H9 (cell line): Measurements from ENCODE around the gene EPHA2. TPM values are rescaled to one million over a fixed set of nuclear protein-coding genes. Genes with fewer than 3 reads are reported as not detected.

ENCODE experiments used
- DNase-seq: peaks from one replicate; pipeline ENCODE4 v3.0.0-alpha.2; 2017
- H2AFZ ChIP-seq: one replicate; pipeline ENCODE4 v1.6.1; 2013; ENCODE audit warnings: mild to moderate bottlenecking, low read length, control low read depth, moderate library complexity
- H2AK5ac ChIP-seq: 2 replicates; pipeline ENCODE4 v1.6.1; 2013; ENCODE audit warnings: low read length, control low read depth, mixed read lengths; ENCODE audit not compliant: insufficient read length
- H2BK120ac ChIP-seq: one replicate; pipeline ENCODE4 v1.6.1; 2013; ENCODE audit warnings: low read depth, mild to moderate bottlenecking, low read length, control low read depth, inconsistent platforms; ENCODE audit not compliant: poor library complexity, severe bottlenecking
- H2BK12ac ChIP-seq: 2 replicates; pipeline ENCODE4 v1.6.1; 2013; ENCODE audit warnings: low read length, control low read depth, mixed read lengths, low read depth; ENCODE audit not compliant: insufficient read length
- H2BK15ac ChIP-seq: 2 replicates; pipeline ENCODE4 v1.6.1; 2013; ENCODE audit warnings: low read depth, low read length, control low read depth
- H2BK20ac ChIP-seq: one replicate; pipeline ENCODE4 v1.6.1; 2013; ENCODE audit warnings: low read depth, mild to moderate bottlenecking, low read length, control low read depth, inconsistent platforms; ENCODE audit not compliant: poor library complexity, severe bottlenecking
- H2BK5ac ChIP-seq: 2 replicates; pipeline ENCODE4 v1.6.1; 2013; ENCODE audit warnings: low read length, control low read depth, mixed read lengths; ENCODE audit not compliant: insufficient read length
- H3K14ac ChIP-seq: 2 replicates; pipeline ENCODE4 v1.6.1; 2013; ENCODE audit warnings: low read length, control low read depth; ENCODE audit not compliant: insufficient read depth
- H3K18ac ChIP-seq: 2 replicates; pipeline ENCODE4 v1.6.1; 2013; ENCODE audit warnings: low read depth, mild to moderate bottlenecking, mixed read lengths, low read length, control low read depth; ENCODE audit not compliant: insufficient read length
- H3K23ac ChIP-seq: 2 replicates; pipeline ENCODE4 v1.6.1; 2013; ENCODE audit warnings: low read length, control low read depth, mixed read lengths, low read depth; ENCODE audit not compliant: insufficient read length
- H3K23me2 ChIP-seq: 2 replicates; pipeline ENCODE4 v1.6.1; 2013; ENCODE audit warnings: low read depth, mild to moderate bottlenecking, mixed read lengths, low read length, control low read depth; ENCODE audit not compliant: insufficient read length, poor library complexity, severe bottlenecking
- H3K27ac ChIP-seq: 2 replicates; pipeline ENCODE4 v1.5.1; 2013; ENCODE audit warnings: low read length, control low read depth, mixed read lengths, low read depth; ENCODE audit not compliant: insufficient read length
- H3K27me3 ChIP-seq: 2 replicates; pipeline ENCODE4 v1.6.1; 2013; ENCODE audit warnings: low read length, control low read depth, inconsistent platforms; ENCODE audit not compliant: insufficient read depth
- H3K4ac ChIP-seq: 2 replicates; pipeline ENCODE4 v1.6.1; 2013; ENCODE audit warnings: low read depth, mild to moderate bottlenecking, control low read depth, inconsistent platforms, low read length, moderate library complexity
- H3K4me1 ChIP-seq: 2 replicates; pipeline ENCODE4 v1.6.1; 2013; ENCODE audit warnings: low read length, control low read depth, inconsistent platforms; ENCODE audit not compliant: insufficient read depth
- H3K4me2 ChIP-seq: 2 replicates; pipeline ENCODE4 v1.6.1; 2013; ENCODE audit warnings: low read length, control low read depth, mixed read lengths; ENCODE audit not compliant: insufficient read length, insufficient read depth
- H3K56ac ChIP-seq: 2 replicates; pipeline ENCODE4 v1.6.1; 2013; ENCODE audit warnings: low read depth, mild to moderate bottlenecking, mixed read lengths, low read length, control low read depth; ENCODE audit not compliant: insufficient read length
- H3K79me1 ChIP-seq: 2 replicates; pipeline ENCODE4 v1.6.1; 2013; ENCODE audit warnings: low read depth, mild to moderate bottlenecking, moderate library complexity, low read length, control low read depth, inconsistent platforms; ENCODE audit not compliant: insufficient read depth, poor library complexity, severe bottlenecking
- H3K79me2 ChIP-seq: 2 replicates; pipeline ENCODE4 v1.6.1; 2013; ENCODE audit warnings: low read length, control low read depth, inconsistent platforms; ENCODE audit not compliant: insufficient read depth
- H3K9ac ChIP-seq: 2 replicates; pipeline ENCODE4 v1.6.1; 2013; ENCODE audit warnings: low read length, control low read depth, mixed read lengths; ENCODE audit not compliant: insufficient read length; ENCODE audit errors: extremely low read depth
- H3K9me3 ChIP-seq: one replicate; pipeline ENCODE4 v1.6.1; 2013; ENCODE audit warnings: low read depth, low read length, inconsistent platforms; ENCODE audit not compliant: control insufficient read depth
- H3T11ph ChIP-seq: one replicate; pipeline ENCODE4 v1.6.1; 2013; ENCODE audit warnings: mild to moderate bottlenecking, low read length, control low read depth, inconsistent platforms
- H4K20me1 ChIP-seq: one replicate; pipeline ENCODE4 v1.6.1; 2013; ENCODE audit not compliant: control insufficient read depth, insufficient read length, insufficient read depth
- H4K5ac ChIP-seq: 2 replicates; pipeline ENCODE4 v1.6.1; 2013; ENCODE audit warnings: low read depth, mild to moderate bottlenecking, mixed read lengths, low read length, control low read depth; ENCODE audit not compliant: insufficient read length
- H4K8ac ChIP-seq: replicated peaks from 2 replicates; pipeline ENCODE4 v1.6.1; 2013; ENCODE audit warnings: low read length, control low read depth, mixed read lengths, low read depth; ENCODE audit not compliant: insufficient read length
- H4K91ac ChIP-seq: 2 replicates; pipeline ENCODE4 v1.6.1; 2013; ENCODE audit warnings: low read depth, mild to moderate bottlenecking, moderate library complexity, mixed read lengths, low read length, control low read depth; ENCODE audit not compliant: insufficient read length
- H3K27ac Mint-ChIP-seq, 3 experiments: 2 replicates in 2 of 3; 3 replicates in 1 of 3; pipeline ENCODE4 v1.8.0; 2020 to 2021; ENCODE audit warnings: mixed read lengths in 3 of 3, mild to moderate bottlenecking in 1 of 3, moderate library complexity in 1 of 3
- H3K27me3 Mint-ChIP-seq: 2 replicates; pipeline ENCODE4 v1.8.0; 2021; ENCODE audit warnings: low read depth, mild to moderate bottlenecking, moderate library complexity, mixed read lengths
- H3K36me3 Mint-ChIP-seq, 3 experiments: 2 replicates in 2 of 3; 3 replicates in 1 of 3; pipeline ENCODE4 v1.8.0; 2020 to 2021; ENCODE audit warnings: low read depth in 3 of 3, mixed read lengths in 3 of 3; ENCODE audit not compliant: insufficient read depth in 1 of 3
- H3K4me1 Mint-ChIP-seq, 2 experiments: 2 replicates each; pipeline ENCODE4 v1.8.0; 2020; ENCODE audit warnings: mixed read lengths in 2 of 2
- H3K4me3 Mint-ChIP-seq, 2 experiments: 2 replicates in 1 of 2; 3 replicates in 1 of 2; pipeline ENCODE4 v1.8.0; 2020 to 2021; ENCODE audit warnings: mild to moderate bottlenecking in 2 of 2, mixed read lengths in 2 of 2, moderate library complexity in 1 of 2
- H3K9me3 Mint-ChIP-seq, 2 experiments: 2 replicates in 1 of 2; 3 replicates in 1 of 2; pipeline ENCODE4 v1.8.0; 2020; ENCODE audit warnings: mild to moderate bottlenecking in 2 of 2, mixed read lengths in 2 of 2, moderate library complexity in 1 of 2
- CTCF ChIP-seq: fragments of 200-600 bp; sonication (generic); conservative IDR thresholded peaks from 3 replicates; pipeline ENCODE4 v1.8.0; 2021; ENCODE audit warnings: antibody characterized with exemption, mild to moderate bottlenecking
- WGBS: extraction: QIAGEN DNeasy Blood & Tissue Kit; methylation state at CpG from one replicate; pipeline ENCODE4 v1.1.7; 2013; ENCODE audit warnings: missing lambda C conversion rate, low lambda C conversion rate, mixed read lengths; ENCODE audit not compliant: insufficient read length; ENCODE audit errors: extremely low coverage; 5-methylcytosine and 5-hydroxymethylcytosine counted together
- total RNA-seq: library from RNA; stranded (reverse); gene quantifications from 2 replicates; pipeline ENCODE4 v1.2.1, GENCODE V29; 2021

EPHA2 gene
- total RNA-seq, 1 experiment from 2014 or later, result 33.1 TPM

- Histone ChIP-seq H2BK5ac (no peak overlapping the region), H2BK15ac (no peak overlapping the region), H3K18ac (no peak overlapping the region), H3K14ac (no peak overlapping the region), H3K27ac (no peak overlapping the region), H3K79me2 (no peaks in the 10 kb centered on the region), H3K9ac (no peak overlapping the region), H3K4ac (no peak overlapping the region), H3K4me2 (no peak overlapping the region), H3T11ph (no peak overlapping the region), H3K79me1 (no peaks in the 10 kb centered on the region), H4K5ac (no peak overlapping the region), H2BK120ac (no peak overlapping the region), H4K91ac (no peak overlapping the region), H3K56ac (no peak overlapping the region), H3K27me3 (no peaks in the 10 kb centered on the region; the same call in 1 of the 2 replicates), H2AFZ (no peak overlapping the region), H3K9me3 (no peaks in the 10 kb centered on the region), H2BK12ac (no peak overlapping the region), H4K20me1 (no peaks in the 10 kb centered on the region), H3K23me2 (no peaks in the 10 kb centered on the region), H4K8ac (no peak overlapping the region), H3K23ac (no peak overlapping the region), H3K4me1 (peaks cover 11% of the 10 kb centered on the region), H2AK5ac (no peak overlapping the region), H2BK20ac (no peak overlapping the region)
- Mint-ChIP-seq H3K4me3 (peak overlapping the region in 1 of 2 experiments; percentile 34; a peak in 1 of 5 replicates), H3K27me3 (peaks cover 9% of the 10 kb centered on the region), H3K27ac (no peak overlapping the region), H3K4me1 (peaks cover 47 to 57% of the 10 kb centered on the region in 2 experiments), H3K36me3 (no peaks in the 10 kb centered on the region), H3K9me3 (no peaks in the 10 kb centered on the region)
- DNase-seq, result no peak
- TF ChIP-seq CTCF, result no peak
- WGBS, result no CpG with 5 or more reads among the region's 2 CpGs
Observed at GRCh38 chr1:16166117-16166516, 10.2 kb upstream of the EPHA2 start.
